GM18517 (cell line): ENCODE measurements around the gene DYRK4.
A peak's percentile ranks its signal among the peaks of the same experiment; 100 is the strongest.

Experiments
- ATAC-seq: cut with Tn5 transposase; IDR thresholded peaks from one replicate; pipeline ENCODE4 v1.9.1; 2021; ENCODE audit warnings: mild to moderate bottlenecking, moderate library complexity; ENCODE audit not compliant: unreplicated experiment

Gene DYRK4

GRCh38 chr12:4563336-4563735 lies 1.3 kb downstream of the DYRK4 start:
- ATAC-seq: no peak

GRCh38 chr12:4564818-4565217 lies 2.8 kb downstream of the DYRK4 start:
- peak; percentile 38 for ATAC-seq

- no peak for ATAC-seq
These were observed 4.5 kb downstream of the DYRK4 start for GRCh38 chr12:4566474-4566873.

- ATAC-seq: peak; percentile 51
These were observed 5.3 kb downstream of the DYRK4 start for GRCh38 chr12:4567073-4567881.

- ATAC-seq: no peak
These were observed 7.3 kb downstream of the DYRK4 start for GRCh38 chr12:4569261-4569660.

GRCh38 chr12:4572680-4573079 lies 10.7 kb downstream of the DYRK4 start:
- ATAC-seq: no peak

- ATAC-seq: no peak
These were observed 17.5 kb downstream of the DYRK4 start for GRCh38 chr12:4579305-4580102.

- ATAC-seq: no peak
These were observed 18.3 kb downstream of the DYRK4 start for GRCh38 chr12:4580281-4580688.

GRCh38 chr12:4584281-4584680 lies 22.3 kb downstream of the DYRK4 start:
- ATAC-seq: no peak

GRCh38 chr12:4584896-4585295 lies 22.9 kb downstream of the DYRK4 start:
- ATAC-seq: no peak

GRCh38 chr12:4586500-4586899 lies 24.5 kb downstream of the DYRK4 start:
- ATAC-seq: no peak

- no peak for ATAC-seq
These were observed 25.1 kb downstream of the DYRK4 start for GRCh38 chr12:4587108-4587507.

- no peak for ATAC-seq
These were observed 26.9 kb downstream of the DYRK4 start for GRCh38 chr12:4588916-4589315.

- no peak for ATAC-seq
These were observed 27.9 kb downstream of the DYRK4 start for GRCh38 chr12:4589941-4590340.

GRCh38 chr12:4591180-4591687 lies 29.2 kb downstream of the DYRK4 start:
- no peak for ATAC-seq

- ATAC-seq: no peak
These were observed 33.9 kb downstream of the DYRK4 start for GRCh38 chr12:4595881-4596280.

- no peak for ATAC-seq
These were observed 41.4 kb downstream of the DYRK4 start for GRCh38 chr12:4603421-4603820.

- no peak for ATAC-seq
These were observed 41.9 kb downstream of the DYRK4 start for GRCh38 chr12:4603946-4604345.

- peak; percentile 91 for ATAC-seq
These were observed 42.7 kb downstream of the DYRK4 start for GRCh38 chr12:4604684-4605193.

GRCh38 chr12:4607056-4607455 lies 45.0 kb downstream of the DYRK4 start:
- ATAC-seq: no peak

- no peak for ATAC-seq
These were observed 47.1 kb downstream of the DYRK4 start for GRCh38 chr12:4609071-4609470.

- no peak for ATAC-seq
These were observed 48.5 kb downstream of the DYRK4 start for GRCh38 chr12:4610481-4610880.
